ENCODE data around the gene SHANK1.
A peak's percentile ranks its signal among the peaks of the same experiment; 100 is the strongest.

Gene SHANK1

DNA sequence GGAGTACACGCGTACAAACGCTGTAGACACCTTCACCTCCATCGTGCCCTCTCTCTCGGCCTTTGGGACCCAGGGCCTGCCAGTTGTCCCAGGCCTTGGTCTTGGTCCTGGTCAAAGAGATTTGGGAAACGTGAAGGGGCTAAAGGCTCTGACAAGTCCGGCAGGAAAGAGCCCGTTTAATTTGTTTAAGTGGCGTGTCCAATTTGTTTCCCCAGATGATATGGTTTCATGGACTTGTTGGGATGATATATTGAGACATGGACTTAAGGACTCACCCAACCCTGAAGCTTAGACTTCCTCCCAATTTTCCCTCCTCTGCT lies 6.3 kb upstream of the SHANK1 start:
- no peak for DNase-seq

DNA sequence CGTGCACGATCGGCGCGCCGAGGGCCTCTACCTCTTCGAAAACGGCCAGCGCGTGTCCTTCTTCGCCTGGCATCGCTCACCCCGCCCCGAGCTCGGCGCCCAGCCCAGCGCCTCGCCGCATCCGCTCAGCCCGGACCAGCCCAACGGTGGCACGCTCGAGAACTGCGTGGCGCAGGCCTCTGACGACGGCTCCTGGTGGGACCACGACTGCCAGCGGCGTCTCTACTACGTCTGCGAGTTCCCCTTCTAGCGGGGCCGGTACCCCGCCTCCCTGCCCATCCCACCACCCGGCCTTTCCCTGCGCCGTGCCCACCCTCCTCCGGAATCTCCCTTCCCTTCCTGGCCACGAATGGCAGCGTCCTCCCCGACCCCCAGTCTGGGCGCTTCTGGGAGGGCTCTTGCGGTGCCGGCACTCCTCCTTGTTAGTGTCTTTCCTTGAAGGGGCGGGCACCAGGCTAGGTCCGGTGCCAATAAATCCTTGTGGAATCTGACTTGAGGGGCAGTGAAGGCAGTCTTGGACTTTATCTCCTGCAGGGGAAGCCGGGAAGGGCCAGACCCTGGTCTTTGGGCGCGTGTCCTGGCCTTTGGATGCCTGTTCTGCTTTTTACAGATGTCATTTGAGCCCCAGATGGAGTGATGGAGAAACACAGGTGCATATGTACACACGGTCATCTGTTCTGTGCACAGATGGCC lies 5.8 kb upstream of the SHANK1 start:
- DNase-seq: no peak

GRCh38 chr19:50724522-50725217 lies 5.1 kb upstream of the SHANK1 start:
- DNase-seq: peak; percentile 96

DNA sequence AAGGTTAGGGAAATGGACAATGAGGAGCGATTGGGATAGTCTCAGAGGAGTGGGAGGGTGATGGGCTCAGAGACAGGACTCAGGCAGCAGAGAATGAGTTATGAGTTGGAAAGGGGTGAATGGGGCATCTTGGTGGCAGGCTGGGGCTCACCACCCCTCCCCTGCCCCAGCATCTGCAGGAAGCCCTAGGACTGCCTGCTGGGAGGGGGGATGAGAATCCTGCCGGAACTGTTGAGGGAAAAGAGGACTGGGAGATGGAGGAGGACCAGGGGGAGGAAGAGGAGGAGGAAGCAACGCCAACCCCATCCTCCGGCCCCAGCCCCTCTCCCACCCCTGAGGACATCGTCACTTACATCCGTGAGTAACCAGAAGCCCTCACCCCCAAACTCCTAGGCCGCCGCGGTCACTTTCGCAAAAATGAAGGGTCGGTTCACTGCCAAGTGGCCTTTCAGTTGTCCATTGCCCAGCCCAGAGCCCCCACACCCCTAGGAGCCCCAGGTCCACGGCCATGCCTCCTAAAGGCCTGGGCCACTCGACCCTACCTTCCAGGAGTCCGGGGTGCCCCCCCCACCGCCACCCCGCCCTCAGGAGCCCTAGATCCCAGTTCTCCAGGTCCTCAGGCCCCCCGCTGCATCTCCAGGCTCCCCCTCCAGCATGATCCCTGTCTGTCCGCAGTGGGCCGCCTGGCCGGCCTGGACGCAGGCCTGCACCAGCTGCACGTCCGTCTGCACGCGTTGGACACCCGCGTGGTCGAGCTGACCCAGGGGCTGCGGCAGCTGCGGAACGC lies 4.3 kb upstream of the SHANK1 start:
- DNase-seq: no peak

DNA sequence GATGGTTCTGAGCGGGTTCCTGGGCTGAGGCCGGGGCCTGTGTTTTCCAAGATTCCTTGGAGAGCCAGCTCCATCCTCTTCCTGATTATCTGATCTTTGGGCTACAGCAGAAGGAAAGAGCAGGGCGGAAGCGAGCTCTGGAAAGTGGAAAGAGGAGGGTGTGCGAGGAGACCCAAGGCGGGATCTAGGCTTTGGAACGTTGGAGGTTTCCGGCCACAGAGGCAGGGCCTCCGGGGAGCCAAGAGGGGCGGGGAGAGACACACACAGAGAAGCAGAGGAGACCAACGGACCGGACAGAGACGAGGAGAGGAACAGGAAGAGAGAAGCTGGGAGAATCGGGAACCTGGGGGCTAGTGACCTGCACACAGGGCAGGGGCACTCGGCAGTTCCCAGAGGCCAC lies 3.5 kb upstream of the SHANK1 start, which contains the start of gene CLEC11A:
Gene CLEC11A (plus strand): TSS at position 296 of the 400 bp plus-strand sequence. CDS start 162 bp downstream, outside the sequence.
- no peak for DNase-seq

DNA sequence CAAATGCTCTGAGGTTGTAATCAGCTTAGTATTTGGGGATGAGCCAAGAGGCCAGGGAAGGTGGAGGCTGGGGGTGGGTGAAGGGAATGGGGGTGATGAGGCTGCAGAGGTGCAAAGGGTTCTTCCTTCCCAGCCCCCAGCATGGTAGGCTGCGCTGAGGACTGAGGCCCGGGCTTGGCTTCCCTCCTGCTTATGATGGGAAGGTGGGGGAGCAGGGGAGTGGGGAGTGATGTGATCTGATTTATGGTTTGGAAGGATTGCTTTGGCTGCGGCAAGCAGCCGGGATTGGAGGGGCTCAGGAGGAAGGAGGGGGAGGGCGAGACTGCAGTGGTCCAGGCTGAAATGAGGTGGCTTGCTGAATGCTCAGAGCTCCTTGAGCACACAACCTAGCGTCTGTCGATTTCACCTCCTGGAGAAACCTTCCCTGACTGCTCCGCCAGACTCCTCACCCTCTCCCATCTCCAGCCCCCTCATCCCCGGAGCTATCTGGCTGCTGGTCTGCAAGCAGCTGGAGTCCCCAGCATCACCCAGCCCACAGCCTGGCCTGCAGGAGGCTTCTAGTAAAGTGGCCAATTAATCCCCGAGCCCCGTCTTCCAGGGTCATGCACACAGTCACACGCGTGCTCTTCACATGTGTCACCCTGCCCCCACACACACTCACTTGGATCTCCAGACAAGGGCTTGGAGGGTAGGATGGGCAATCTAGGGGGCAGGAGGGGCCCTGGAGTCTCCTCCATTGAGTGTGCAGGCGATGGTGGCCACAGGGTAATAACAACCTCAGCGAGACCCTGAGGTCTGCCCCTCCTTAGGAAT lies 2.8 kb upstream of the SHANK1 start:
- DNase-seq: no peak

DNA sequence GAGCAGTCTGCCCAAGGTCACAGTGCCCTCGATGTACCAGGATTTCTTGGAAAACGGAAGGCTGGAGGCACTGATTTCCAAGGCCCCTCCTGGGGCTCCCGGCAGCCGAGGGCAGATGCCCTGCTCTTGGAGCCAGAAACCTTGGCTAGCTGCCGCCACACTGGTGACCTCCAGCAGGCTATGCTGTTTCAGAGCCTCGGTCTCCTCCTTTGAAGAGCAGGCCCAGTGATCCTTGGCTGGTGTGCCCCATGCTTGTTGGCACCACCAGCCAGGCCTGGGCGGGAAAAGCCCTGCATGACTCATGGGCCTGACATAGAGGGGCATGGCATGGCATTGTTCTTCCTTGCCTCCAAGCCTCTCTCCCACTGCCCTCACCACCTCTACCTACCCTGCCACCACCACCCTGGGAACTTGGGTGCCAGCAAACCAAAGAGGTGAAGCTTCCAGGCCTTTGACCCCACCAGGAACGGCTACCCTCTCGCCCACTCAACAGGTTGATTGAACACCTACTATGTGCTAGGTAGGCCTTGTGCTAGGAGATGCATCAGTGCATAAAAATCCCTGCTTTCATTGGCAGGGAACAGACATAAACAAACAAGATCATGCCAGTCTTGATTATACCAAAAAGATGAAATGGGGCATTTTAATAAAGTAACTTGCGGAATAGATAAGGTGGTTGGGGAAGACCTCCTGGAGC lies 2.0 kb upstream of the SHANK1 start:
- no peak for DNase-seq

DNA sequence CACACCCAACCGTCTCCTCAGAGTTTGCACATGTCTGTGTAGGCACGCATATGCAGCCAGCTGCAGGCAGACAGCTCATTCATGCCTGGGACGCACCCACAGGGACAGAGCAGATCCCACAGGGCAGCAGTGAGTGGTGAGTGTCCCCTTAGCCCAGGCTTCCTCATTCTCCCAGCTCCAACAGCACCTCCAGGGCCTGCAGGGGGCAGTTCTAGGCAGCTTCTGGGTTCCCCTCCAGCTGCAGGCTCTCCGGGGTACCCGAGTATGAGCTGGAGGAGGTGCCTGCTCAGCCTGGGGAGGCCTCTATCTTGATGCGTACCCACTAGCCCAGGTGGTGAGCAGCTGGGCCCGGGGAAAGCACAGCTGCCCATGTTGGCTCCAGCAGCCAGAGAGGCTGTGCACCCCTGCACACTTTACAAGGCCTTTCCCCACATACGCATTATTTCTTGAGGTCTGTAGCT lies 1.3 kb upstream of the SHANK1 start:
- no peak for DNase-seq

- no peak for DNase-seq
These were observed 749 bp upstream of the SHANK1 start for GRCh38 chr19:50720181-50720920.

- no peak for DNase-seq
These were observed 525 bp downstream of the SHANK1 start for GRCh38 chr19:50719119-50719435.

GRCh38 chr19:50718255-50719118 lies 1.1 kb downstream of the SHANK1 start:
- no peak for DNase-seq

DNA sequence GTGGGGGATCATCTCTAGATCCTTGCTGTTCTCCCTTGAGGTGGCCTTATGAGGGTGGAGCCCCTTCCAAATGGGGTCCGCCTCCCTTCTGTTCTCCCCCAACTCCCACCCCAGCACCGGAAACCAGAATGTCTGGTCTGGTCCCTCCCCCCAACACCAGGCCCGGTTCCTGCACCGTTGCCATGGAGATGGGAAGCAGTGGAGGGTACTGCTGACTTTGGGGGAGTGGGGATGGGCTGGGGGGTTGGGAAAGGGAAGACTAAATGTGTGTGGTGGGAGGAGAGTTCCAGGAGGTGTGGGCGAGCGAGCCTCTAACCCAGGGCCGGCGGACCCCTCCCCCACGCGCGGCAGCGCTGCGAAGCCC lies 1.7 kb downstream of the SHANK1 start:
- DNase-seq: no peak

DNA sequence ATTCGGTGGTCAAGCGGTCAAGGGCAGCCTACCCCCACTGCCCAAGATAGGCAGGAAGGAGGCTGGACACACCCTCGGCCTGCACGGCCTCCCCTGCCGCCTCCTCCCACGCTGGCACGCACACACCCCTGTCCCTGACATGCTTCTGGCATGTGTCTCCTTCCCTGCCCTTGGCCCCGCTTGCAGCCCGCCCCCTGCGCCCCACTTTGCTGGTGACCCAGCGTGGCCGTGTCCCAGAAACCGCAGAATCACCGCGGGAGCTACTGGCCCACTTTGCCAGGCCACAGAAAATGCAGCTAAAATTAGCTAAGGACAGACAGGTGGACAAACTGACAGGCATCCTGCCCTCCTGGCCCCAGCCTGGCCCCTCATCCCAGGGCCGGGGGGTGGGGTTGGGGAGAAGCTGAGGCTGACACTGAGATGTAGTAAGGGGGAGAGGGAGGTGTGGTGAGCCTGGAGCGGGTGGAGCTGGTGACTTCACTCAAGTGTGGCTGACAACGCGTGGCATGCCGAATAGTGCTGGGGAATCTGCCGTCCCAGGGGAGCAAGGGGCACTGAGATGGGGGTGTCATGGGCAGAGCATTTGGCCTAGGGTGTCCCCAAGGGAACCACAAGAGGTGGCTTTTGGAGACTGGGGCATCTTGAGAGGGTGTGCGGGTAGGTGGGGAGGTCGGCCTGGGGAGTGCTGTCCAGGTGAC lies 2.4 kb downstream of the SHANK1 start:
- DNase-seq: no peak

GRCh38 chr19:50716178-50717025 lies 3.2 kb downstream of the SHANK1 start:
- DNase-seq: no peak

- DNase-seq: no peak
These were observed 5.9 kb downstream of the SHANK1 start for GRCh38 chr19:50713556-50714236.

GRCh38 chr19:50712833-50713232 lies 6.8 kb downstream of the SHANK1 start:
- no peak for DNase-seq

GRCh38 chr19:50711805-50712204 lies 7.8 kb downstream of the SHANK1 start:
- no peak for DNase-seq

DNA sequence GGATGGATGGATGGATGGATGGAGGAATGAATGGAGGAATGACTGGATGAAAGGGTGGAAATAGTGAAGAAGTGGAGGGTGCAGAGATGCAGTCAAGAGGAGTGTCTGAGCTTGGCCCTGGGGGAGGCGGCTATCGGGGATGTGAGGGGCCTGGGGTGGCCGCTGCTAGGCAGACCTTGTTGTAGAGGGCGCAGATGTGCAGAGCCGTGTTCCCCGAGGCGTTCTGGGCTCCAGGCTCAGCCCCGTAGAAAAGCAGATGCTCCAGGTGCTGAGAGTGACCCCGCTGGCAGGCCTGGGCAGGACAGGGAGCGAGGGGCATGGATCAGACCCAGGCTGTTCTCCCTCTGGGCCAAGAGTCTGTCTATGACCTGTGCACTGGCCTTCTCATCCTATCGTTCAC lies 8.4 kb downstream of the SHANK1 start:
- no peak for DNase-seq

- DNase-seq: no peak
These were observed 9.0 kb downstream of the SHANK1 start for GRCh38 chr19:50710612-50711011.

All from NCI-H2227 treated with DMSO at 0.1 percent for 48 hours (cell line).